Coronary artery (tissue), 2 donors: ENCODE data around the gene LRRC15.

Source experiments
- DNase-seq: peaks from one replicate; pipeline ENCODE4 v3.0.0-alpha.2; 2017; ENCODE audit warnings: low spot score
- H3K27ac ChIP-seq, 2 donors: fragments of 200-600 bp; sonication (generic); one replicate each; pipeline ENCODE4 v1.5.1; 2016 to 2019
- H3K4me3 ChIP-seq: fragments of 200-600 bp; sonication (generic); 2 replicates; pipeline ENCODE4 v1.5.1; 2016; ENCODE audit warnings: mild to moderate bottlenecking, moderate library complexity
- CTCF ChIP-seq: fragments of 200-600 bp; sonication (generic); IDR thresholded peaks from one replicate; pipeline ENCODE4 v1.5.1; 2019; ENCODE audit warnings: antibody characterized with exemption

Gene LRRC15

DNA sequence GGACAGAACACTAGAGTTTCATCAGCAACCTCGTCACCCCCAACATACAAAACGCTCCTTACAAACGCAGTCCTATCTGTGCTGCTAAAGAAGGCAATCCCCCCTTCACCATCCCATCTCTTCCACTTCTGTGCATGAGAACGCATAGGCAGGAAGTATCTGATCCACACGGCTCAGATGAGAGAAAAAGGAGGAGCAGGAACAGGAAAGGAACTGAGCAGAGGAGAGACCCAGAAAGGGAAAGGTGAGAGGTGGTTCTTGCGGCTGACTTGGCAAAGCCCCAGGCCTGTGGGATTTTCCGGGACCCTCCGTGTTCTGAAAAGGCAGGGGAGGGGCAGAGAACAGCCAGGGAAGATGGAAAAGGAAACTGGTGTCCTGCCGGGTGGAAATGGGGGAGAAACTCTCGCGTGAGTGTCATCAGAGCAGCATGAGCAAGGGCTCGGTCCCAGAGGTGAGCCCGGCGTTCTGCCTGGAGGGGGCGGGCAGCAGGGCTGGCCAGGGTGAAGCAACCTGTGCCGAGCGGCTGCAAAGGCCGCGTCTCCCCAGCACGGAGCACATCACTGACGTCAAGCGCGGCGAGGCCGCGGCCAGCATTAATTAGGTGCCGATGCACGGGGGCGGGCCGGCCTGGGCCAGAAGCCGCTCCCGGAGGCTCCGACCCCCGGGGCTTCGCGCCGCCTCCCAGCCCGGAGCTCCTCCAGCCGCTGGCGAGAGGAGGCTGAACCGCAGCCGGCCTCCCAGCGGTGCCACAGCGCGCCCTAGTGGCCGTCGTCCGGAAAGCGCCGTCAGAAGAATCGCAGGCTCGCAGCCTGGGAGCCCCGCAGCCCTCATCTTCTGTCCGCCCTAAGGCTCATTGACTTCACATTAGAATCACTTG is 54.2 kb downstream of the LRRC15 start:
- Histone ChIP-seq H3K4me3 (peak overlapping the region; percentile 74), H3K27ac (peak overlapping the region in 1 of 2 donors; percentile 52)
- peak; percentile 93 for DNase-seq
- TF ChIP-seq CTCF, result peak; percentile 96

DNA sequence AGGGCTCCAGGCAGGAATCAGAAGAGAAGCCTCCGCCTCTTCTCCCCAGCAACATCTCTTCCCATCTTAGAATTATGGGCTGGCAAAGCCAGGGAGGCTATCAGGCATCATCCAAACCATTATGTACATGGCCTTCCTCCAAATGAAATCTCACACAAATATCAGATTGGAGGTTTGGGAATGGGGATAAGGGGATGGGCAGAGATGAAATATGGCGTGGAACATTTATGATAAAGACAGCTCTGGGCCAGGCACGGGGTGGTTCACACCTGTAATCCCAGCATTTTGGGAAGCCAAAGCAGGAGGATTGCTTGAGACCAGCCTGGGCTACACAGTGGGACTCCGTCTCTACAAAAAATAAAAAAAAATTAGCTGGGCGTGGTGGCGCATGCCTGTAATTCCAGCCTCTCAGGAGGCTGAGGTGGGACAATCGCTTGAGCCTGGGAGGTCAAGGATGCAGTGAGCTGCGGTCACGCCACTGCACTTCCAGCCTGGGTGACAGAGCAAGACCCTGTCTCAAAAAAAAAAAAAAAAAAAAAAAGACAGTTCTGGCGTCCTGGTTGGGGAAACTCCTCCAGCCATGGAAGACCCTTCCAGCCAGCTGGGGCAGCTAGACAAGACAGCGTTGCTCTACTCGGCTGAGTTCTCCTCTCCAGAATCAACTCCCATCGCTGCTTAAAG is 55.0 kb downstream of the LRRC15 start:
- peak overlapping the region; percentile 74 for H3K4me3 ChIP-seq
- no peak for DNase-seq
- peak overlapping the region in 1 of 2 donors; percentile 52 for H3K27ac ChIP-seq
- no peak for TF ChIP-seq CTCF

GRCh38 chr3:194313560-194314387 is 55.8 kb downstream of the LRRC15 start:
- no peak for DNase-seq
- no peak for TF ChIP-seq CTCF
- Histone ChIP-seq H3K4me3 (no peak overlapping the region), H3K27ac (peak overlapping the region in 1 of 2 donors; percentile 66)

DNA sequence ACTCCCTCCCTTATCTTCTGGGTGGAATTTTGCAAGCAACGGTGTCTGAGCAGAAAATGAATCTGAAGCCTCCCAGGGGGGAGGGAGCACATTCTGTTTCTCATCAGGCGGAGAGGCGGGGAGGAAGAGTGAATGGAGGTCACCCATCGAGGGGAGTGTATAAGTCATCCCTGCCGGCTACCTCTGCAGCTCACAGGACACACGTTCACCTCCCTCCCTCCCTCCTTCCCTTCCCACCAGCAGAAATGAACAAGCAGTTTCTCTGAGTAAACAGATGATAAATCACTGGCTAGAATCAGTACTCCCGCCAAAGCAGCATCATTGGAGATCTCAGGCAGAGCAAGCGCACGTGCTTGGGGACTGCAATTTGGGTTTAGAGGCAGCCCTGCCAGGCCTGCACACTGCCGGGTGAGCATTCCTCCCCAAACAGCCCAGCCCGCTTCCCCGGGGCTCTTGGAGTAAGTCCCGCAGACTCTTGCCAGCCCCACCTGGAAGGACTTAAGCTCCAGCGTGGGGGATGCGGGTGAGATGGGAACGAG is 56.7 kb downstream of the LRRC15 start:
- DNase-seq, result no peak
- H3K4me3 ChIP-seq, result no peak overlapping the region
- no peak for TF ChIP-seq CTCF

GRCh38 chr3:194312186-194312742 is 57.3 kb downstream of the LRRC15 start:
- no peak overlapping the region for H3K4me3 ChIP-seq
- TF ChIP-seq CTCF, result no peak
- peak overlapping the region in 1 of 2 donors; percentile 66 for H3K27ac ChIP-seq
- no peak for DNase-seq

More for the DNA sequence above, 56.7 kb downstream of the LRRC15 start:
- peak overlapping the region in 1 of 2 donors; percentile 66 for H3K27ac ChIP-seq

DNA sequence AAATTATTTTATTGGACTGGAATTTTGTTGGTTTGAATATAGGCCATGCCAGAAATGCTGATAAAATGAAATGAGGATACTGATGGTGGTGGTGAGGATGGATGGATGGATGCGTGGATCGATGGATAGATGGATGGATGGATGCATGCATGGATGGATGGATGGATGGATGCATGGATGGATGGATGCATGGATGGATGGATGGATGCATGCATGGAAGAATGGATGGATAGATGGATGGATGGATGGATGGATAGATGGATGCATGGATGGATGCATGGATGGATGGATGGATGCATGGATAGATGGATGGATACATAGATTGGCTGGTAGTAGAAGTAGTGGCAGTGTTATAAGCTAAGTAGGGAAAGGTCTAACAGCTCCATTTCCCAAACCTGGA is 58.5 kb downstream of the LRRC15 start:
- Histone ChIP-seq H3K27ac (no peak overlapping the region), H3K4me3 (no peak overlapping the region)
- DNase-seq, result no peak
- no peak for TF ChIP-seq CTCF
